Measurements from ENCODE around the gene PARD3. TPM values are rescaled to one million over a fixed set of nuclear protein-coding genes. Genes with fewer than 3 reads are reported as not detected.

The PARD3 gene
- total RNA-seq, 1 donor from 2014 or later: 88.7 TPM

- Histone ChIP-seq H3K36me3 (ENCODE audit: control insufficient read depth in 3 of 3, insufficient read depth in 3 of 3, low read length in 3 of 3) (no peaks in the 10 kb centered on the region), H3K27me3 (ENCODE audit: control insufficient read depth in 3 of 3, insufficient read depth in 3 of 3, low read length in 3 of 3) (no peaks in the 10 kb centered on the region), H3K9me3 (ENCODE audit: control insufficient read depth in 3 of 3, low read length in 3 of 3) (no peaks in the 10 kb centered on the region), H3K27ac (ENCODE audit: low read depth, low read length) (no peak overlapping the region), H3K4me1 (ENCODE audit: control insufficient read depth in 3 of 3, insufficient read depth in 3 of 3, low read length in 3 of 3) (peaks cover 0 to 9% (median 0%) of the 10 kb centered on the region in 3 donors), H3K4me3 (ENCODE audit: low read length in 3 of 3) (no peak overlapping the region), H3K9ac (ENCODE audit: low read depth in 1 of 3, low read length in 3 of 3) (no peak overlapping the region)
These were observed 633.4 kb downstream of the PARD3 start for GRCh38 chr10:34181553-34182300.

GRCh38 chr10:34180749-34181148 is 634.3 kb downstream of the PARD3 start:
- H3K4me3 ChIP-seq (ENCODE audit: low read length in 3 of 3): no peak overlapping the region
- no peak overlapping the region for H3K27ac ChIP-seq (ENCODE audit: low read depth, low read length)
- peaks cover 0 to 6% (median 0%) of the 10 kb centered on the region in 3 donors for H3K4me1 ChIP-seq (ENCODE audit: control insufficient read depth in 3 of 3, insufficient read depth in 3 of 3, low read length in 3 of 3)
- no peaks in the 10 kb centered on the region for H3K27me3 ChIP-seq (ENCODE audit: control insufficient read depth in 3 of 3, insufficient read depth in 3 of 3, low read length in 3 of 3)
- H3K9me3 ChIP-seq (ENCODE audit: control insufficient read depth in 3 of 3, low read length in 3 of 3): no peaks in the 10 kb centered on the region
- no peak overlapping the region for H3K9ac ChIP-seq (ENCODE audit: low read depth in 1 of 3, low read length in 3 of 3)
- H3K36me3 ChIP-seq (ENCODE audit: control insufficient read depth in 3 of 3, insufficient read depth in 3 of 3, low read length in 3 of 3): no peaks in the 10 kb centered on the region

GRCh38 chr10:34179280-34179679 is 635.8 kb downstream of the PARD3 start:
- Histone ChIP-seq H3K36me3 (ENCODE audit: control insufficient read depth in 3 of 3, insufficient read depth in 3 of 3, low read length in 3 of 3) (no peaks in the 10 kb centered on the region), H3K4me1 (ENCODE audit: control insufficient read depth in 3 of 3, insufficient read depth in 3 of 3, low read length in 3 of 3) (peaks cover 0 to 6% (median 0%) of the 10 kb centered on the region in 3 donors), H3K27me3 (ENCODE audit: control insufficient read depth in 3 of 3, insufficient read depth in 3 of 3, low read length in 3 of 3) (no peaks in the 10 kb centered on the region), H3K4me3 (ENCODE audit: low read length in 3 of 3) (no peak overlapping the region), H3K9ac (ENCODE audit: low read depth in 1 of 3, low read length in 3 of 3) (no peak overlapping the region), H3K9me3 (ENCODE audit: control insufficient read depth in 3 of 3, low read length in 3 of 3) (no peaks in the 10 kb centered on the region), H3K27ac (ENCODE audit: low read depth, low read length) (no peak overlapping the region)

GRCh38 chr10:34178756-34179155 is 636.3 kb downstream of the PARD3 start:
- Histone ChIP-seq H3K9ac (ENCODE audit: low read depth in 1 of 3, low read length in 3 of 3) (no peak overlapping the region), H3K4me3 (ENCODE audit: low read length in 3 of 3) (no peak overlapping the region), H3K27ac (ENCODE audit: low read depth, low read length) (no peak overlapping the region), H3K27me3 (ENCODE audit: control insufficient read depth in 3 of 3, insufficient read depth in 3 of 3, low read length in 3 of 3) (no peaks in the 10 kb centered on the region), H3K4me1 (ENCODE audit: control insufficient read depth in 3 of 3, insufficient read depth in 3 of 3, low read length in 3 of 3) (peaks cover 0 to 6% (median 0%) of the 10 kb centered on the region in 3 donors), H3K36me3 (ENCODE audit: control insufficient read depth in 3 of 3, insufficient read depth in 3 of 3, low read length in 3 of 3) (no peaks in the 10 kb centered on the region), H3K9me3 (ENCODE audit: control insufficient read depth in 3 of 3, low read length in 3 of 3) (no peaks in the 10 kb centered on the region)

- Histone ChIP-seq H3K9ac (ENCODE audit: low read depth in 1 of 3, low read length in 3 of 3) (no peak overlapping the region), H3K36me3 (ENCODE audit: control insufficient read depth in 3 of 3, insufficient read depth in 3 of 3, low read length in 3 of 3) (no peaks in the 10 kb centered on the region), H3K9me3 (ENCODE audit: control insufficient read depth in 3 of 3, low read length in 3 of 3) (no peaks in the 10 kb centered on the region)
These were observed 636.9 kb downstream of the PARD3 start for GRCh38 chr10:34178196-34178595.

GRCh38 chr10:34177445-34177844 is 637.7 kb downstream of the PARD3 start:
- Histone ChIP-seq H3K9ac (ENCODE audit: low read depth in 1 of 3, low read length in 3 of 3) (no peak overlapping the region), H3K27ac (ENCODE audit: low read depth, low read length) (no peak overlapping the region)

More at GRCh38 chr10:34178196-34178595, 636.9 kb downstream of the PARD3 start:
- Histone ChIP-seq H3K4me1 (ENCODE audit: control insufficient read depth in 3 of 3, insufficient read depth in 3 of 3, low read length in 3 of 3) (peaks cover 0 to 6% (median 0%) of the 10 kb centered on the region in 3 donors), H3K4me3 (ENCODE audit: low read length in 3 of 3) (no peak overlapping the region), H3K27ac (ENCODE audit: low read depth, low read length) (no peak overlapping the region), H3K27me3 (ENCODE audit: control insufficient read depth in 3 of 3, insufficient read depth in 3 of 3, low read length in 3 of 3) (no peaks in the 10 kb centered on the region)

GRCh38 chr10:34176351-34176750 is 638.7 kb downstream of the PARD3 start:
- Histone ChIP-seq H3K27me3 (ENCODE audit: control insufficient read depth in 3 of 3, insufficient read depth in 3 of 3, low read length in 3 of 3) (no peaks in the 10 kb centered on the region), H3K9ac (ENCODE audit: low read depth in 1 of 3, low read length in 3 of 3) (no peak overlapping the region), H3K9me3 (ENCODE audit: control insufficient read depth in 3 of 3, low read length in 3 of 3) (no peaks in the 10 kb centered on the region), H3K36me3 (ENCODE audit: control insufficient read depth in 3 of 3, insufficient read depth in 3 of 3, low read length in 3 of 3) (no peaks in the 10 kb centered on the region), H3K27ac (ENCODE audit: low read depth, low read length) (no peak overlapping the region), H3K4me3 (ENCODE audit: low read length in 3 of 3) (no peak overlapping the region), H3K4me1 (ENCODE audit: control insufficient read depth in 3 of 3, insufficient read depth in 3 of 3, low read length in 3 of 3) (no peaks in the 10 kb centered on the region)

More at GRCh38 chr10:34177445-34177844, 637.7 kb downstream of the PARD3 start:
- Histone ChIP-seq H3K9me3 (ENCODE audit: control insufficient read depth in 3 of 3, low read length in 3 of 3) (no peaks in the 10 kb centered on the region), H3K4me3 (ENCODE audit: low read length in 3 of 3) (no peak overlapping the region), H3K27me3 (ENCODE audit: control insufficient read depth in 3 of 3, insufficient read depth in 3 of 3, low read length in 3 of 3) (no peaks in the 10 kb centered on the region), H3K4me1 (ENCODE audit: control insufficient read depth in 3 of 3, insufficient read depth in 3 of 3, low read length in 3 of 3) (peaks cover 0 to 6% (median 0%) of the 10 kb centered on the region in 3 donors), H3K36me3 (ENCODE audit: control insufficient read depth in 3 of 3, insufficient read depth in 3 of 3, low read length in 3 of 3) (no peaks in the 10 kb centered on the region)

GRCh38 chr10:34175121-34175520 is 640.0 kb downstream of the PARD3 start:
- Histone ChIP-seq H3K9ac (ENCODE audit: low read depth in 1 of 3, low read length in 3 of 3) (no peak overlapping the region), H3K27ac (ENCODE audit: low read depth, low read length) (no peak overlapping the region)

GRCh38 chr10:34172936-34173533 is 642.1 kb downstream of the PARD3 start:
- Histone ChIP-seq H3K27me3 (ENCODE audit: control insufficient read depth in 3 of 3, insufficient read depth in 3 of 3, low read length in 3 of 3) (no peaks in the 10 kb centered on the region), H3K9ac (ENCODE audit: low read depth in 1 of 3, low read length in 3 of 3) (no peak overlapping the region), H3K4me1 (ENCODE audit: control insufficient read depth in 3 of 3, insufficient read depth in 3 of 3, low read length in 3 of 3) (peaks cover 0 to 2% (median 0%) of the 10 kb centered on the region in 3 donors), H3K27ac (ENCODE audit: low read depth, low read length) (no peak overlapping the region), H3K9me3 (ENCODE audit: control insufficient read depth in 3 of 3, low read length in 3 of 3) (no peaks in the 10 kb centered on the region), H3K4me3 (ENCODE audit: low read length in 3 of 3) (no peak overlapping the region), H3K36me3 (ENCODE audit: control insufficient read depth in 3 of 3, insufficient read depth in 3 of 3, low read length in 3 of 3) (no peaks in the 10 kb centered on the region)

More at GRCh38 chr10:34175121-34175520, 640.0 kb downstream of the PARD3 start:
- no peaks in the 10 kb centered on the region for H3K27me3 ChIP-seq (ENCODE audit: control insufficient read depth in 3 of 3, insufficient read depth in 3 of 3, low read length in 3 of 3)
- H3K36me3 ChIP-seq (ENCODE audit: control insufficient read depth in 3 of 3, insufficient read depth in 3 of 3, low read length in 3 of 3): no peaks in the 10 kb centered on the region
- no peaks in the 10 kb centered on the region for H3K9me3 ChIP-seq (ENCODE audit: control insufficient read depth in 3 of 3, low read length in 3 of 3)
- H3K4me1 ChIP-seq (ENCODE audit: control insufficient read depth in 3 of 3, insufficient read depth in 3 of 3, low read length in 3 of 3): no peaks in the 10 kb centered on the region
- H3K4me3 ChIP-seq (ENCODE audit: low read length in 3 of 3): no peak overlapping the region

GRCh38 chr10:34171957-34172527 is 643.1 kb downstream of the PARD3 start:
- Histone ChIP-seq H3K27ac (ENCODE audit: low read depth, low read length) (no peak overlapping the region), H3K27me3 (ENCODE audit: control insufficient read depth in 3 of 3, insufficient read depth in 3 of 3, low read length in 3 of 3) (no peaks in the 10 kb centered on the region), H3K4me3 (ENCODE audit: low read length in 3 of 3) (no peak overlapping the region), H3K9me3 (ENCODE audit: control insufficient read depth in 3 of 3, low read length in 3 of 3) (no peaks in the 10 kb centered on the region), H3K9ac (ENCODE audit: low read depth in 1 of 3, low read length in 3 of 3) (no peak overlapping the region), H3K36me3 (ENCODE audit: control insufficient read depth in 3 of 3, insufficient read depth in 3 of 3, low read length in 3 of 3) (no peaks in the 10 kb centered on the region), H3K4me1 (ENCODE audit: control insufficient read depth in 3 of 3, insufficient read depth in 3 of 3, low read length in 3 of 3) (peaks cover 0 to 2% (median 0%) of the 10 kb centered on the region in 3 donors)

All from skeletal muscle tissue (tissue), 4 donors.